Muscle of arm (tissue), 14 donors: ENCODE measurements around the gene CD244. TPM values are rescaled to one million over a fixed set of nuclear protein-coding genes. Genes with fewer than 3 reads are reported as not detected.
"Not testable (repeated sequence)": the region's sequence is repeated elsewhere in the genome, so short reads cannot be mapped to it uniquely, and the experiment has no call there.

Source experiments
- DNase-seq: peaks from one replicate; pipeline ENCODE4 v3.0.0-alpha.2; 2013
- long read RNA-seq, 11 donors: transcript quantifications; one replicate each; lab custom pipeline, GENCODE V29; 2026
- polyA plus RNA-seq, 12 donors: library from polyadenylated mRNA; unstranded; fragments of 120-200 nt; gene quantifications; one replicate each; pipeline ENCODE4 v1.2.1, GENCODE V29; 2013; ENCODE audit not compliant: insufficient read length in 12 of 12

CD244 gene, protein sequence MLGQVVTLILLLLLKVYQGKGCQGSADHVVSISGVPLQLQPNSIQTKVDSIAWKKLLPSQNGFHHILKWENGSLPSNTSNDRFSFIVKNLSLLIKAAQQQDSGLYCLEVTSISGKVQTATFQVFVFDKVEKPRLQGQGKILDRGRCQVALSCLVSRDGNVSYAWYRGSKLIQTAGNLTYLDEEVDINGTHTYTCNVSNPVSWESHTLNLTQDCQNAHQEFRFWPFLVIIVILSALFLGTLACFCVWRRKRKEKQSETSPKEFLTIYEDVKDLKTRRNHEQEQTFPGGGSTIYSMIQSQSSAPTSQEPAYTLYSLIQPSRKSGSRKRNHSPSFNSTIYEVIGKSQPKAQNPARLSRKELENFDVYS
- polyA plus RNA-seq = 1 to 10 TPM in 3 of 12 donors, under 1 TPM in 6, not detected in 3; 0.09 to 5.6 (median 0.36) TPM
- long read RNA-seq, donor 1 = 0 reads
- long read RNA-seq, donor 2 = 0 reads
- long read RNA-seq, donor 3, partial matches to known transcripts = 0 of 1 reads
- long read RNA-seq, donor 3, other reads (novel, unspliced or antisense) = 0 of 1 reads
- long read RNA-seq, donor 4 = 0 reads
- long read RNA-seq, donor 5 = 0 reads
- long read RNA-seq, donor 6 = 0 reads
- long read RNA-seq, donor 7, partial matches to known transcripts = 0 of 1 reads
- long read RNA-seq, donor 7, other reads (novel, unspliced or antisense) = 0 of 1 reads
- long read RNA-seq, donor 8 = 0 reads
- long read RNA-seq, donor 9, partial matches to known transcripts = 0 of 1 reads
- long read RNA-seq, donor 9, other reads (novel, unspliced or antisense) = 0 of 1 reads
- long read RNA-seq, donor 10 = 0 reads
- long read RNA-seq, donor 11 = 0 reads

DNA sequence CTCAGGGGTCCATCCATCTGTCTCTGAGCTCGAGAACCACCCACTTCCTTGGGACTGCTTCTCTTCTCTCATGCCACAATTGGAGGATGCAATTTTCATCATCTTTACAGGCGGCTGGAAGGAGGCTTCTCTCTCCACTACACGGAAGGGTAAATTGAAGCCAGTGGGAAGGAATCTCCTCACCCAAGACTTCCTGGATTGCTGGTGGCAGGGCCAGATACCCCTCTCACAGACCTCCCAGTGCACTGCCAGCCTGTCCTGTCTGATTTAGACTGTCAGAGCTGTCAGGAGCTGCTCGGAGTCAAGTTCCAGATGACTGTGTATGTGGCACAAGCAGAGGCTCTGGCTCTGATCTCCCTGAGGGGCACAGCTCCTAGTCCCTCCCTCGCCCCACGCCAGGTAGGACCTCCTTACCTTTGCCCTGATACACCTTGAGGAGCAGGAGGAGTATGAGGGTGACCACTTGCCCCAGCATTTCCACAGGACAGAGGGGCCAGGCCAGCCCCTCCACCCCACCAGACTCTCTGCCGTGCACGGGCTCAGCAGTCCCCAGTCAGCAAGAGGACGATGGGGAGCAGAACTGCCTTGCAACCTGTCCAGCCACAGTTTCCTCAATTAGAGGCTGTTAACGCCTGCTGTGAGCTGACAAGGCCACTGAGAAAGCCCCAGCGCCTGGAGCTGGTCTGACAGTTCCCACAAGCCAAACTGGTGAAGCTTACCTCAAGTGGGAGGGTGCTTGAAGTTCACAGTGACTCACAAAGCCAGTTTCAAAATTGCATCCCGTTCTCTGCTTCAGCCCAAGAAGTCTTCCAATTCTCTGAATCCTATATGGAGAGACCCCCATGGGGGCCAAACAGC is at the start of gene CD244:
TSS of gene CD244 (minus strand) at position 685 of the 858 bp plus-strand sequence. CDS start at position 475, 210 bp downstream.
- DNase-seq = no peak

DNA sequence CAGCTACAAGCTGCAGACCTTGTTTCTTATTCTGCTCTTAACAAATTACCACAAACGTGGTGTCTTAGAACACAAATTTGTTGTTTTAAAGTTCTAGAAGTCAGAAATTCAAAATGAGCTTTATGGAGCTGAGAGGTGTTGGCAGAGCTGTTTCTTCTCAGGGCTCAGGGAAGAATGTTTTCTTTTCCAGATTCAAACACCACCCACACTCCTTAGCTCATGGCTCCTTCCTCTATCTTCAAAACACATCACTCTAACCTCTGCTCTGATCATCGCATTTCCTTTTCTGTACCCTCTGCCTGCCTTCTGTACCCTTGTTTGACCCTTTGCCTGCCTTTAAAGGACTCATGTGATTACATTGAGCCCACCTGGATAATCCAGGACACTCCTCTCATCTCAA is 49.2 kb upstream of the CD244 start:
- no peak for DNase-seq

DNA sequence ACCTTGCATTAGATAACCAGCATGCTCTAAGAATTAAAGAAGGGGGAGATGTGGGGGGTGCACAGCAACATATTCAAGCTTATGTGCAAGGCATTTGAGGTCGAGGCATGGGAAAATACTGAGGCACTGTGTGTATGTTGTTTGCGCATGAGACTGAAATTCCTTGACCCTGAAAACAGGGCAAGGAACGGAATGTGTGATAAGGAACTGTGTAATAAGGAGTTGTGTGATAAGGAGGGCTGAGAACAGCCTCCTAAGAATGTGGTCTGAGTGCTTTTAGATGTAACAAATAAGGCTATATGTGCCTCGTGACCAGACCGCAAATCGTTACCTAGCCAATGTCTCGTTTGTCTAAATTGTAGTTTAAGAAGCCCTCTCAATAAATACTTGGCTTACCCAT is 48.8 kb upstream of the CD244 start:
- DNase-seq = no peak

DNA sequence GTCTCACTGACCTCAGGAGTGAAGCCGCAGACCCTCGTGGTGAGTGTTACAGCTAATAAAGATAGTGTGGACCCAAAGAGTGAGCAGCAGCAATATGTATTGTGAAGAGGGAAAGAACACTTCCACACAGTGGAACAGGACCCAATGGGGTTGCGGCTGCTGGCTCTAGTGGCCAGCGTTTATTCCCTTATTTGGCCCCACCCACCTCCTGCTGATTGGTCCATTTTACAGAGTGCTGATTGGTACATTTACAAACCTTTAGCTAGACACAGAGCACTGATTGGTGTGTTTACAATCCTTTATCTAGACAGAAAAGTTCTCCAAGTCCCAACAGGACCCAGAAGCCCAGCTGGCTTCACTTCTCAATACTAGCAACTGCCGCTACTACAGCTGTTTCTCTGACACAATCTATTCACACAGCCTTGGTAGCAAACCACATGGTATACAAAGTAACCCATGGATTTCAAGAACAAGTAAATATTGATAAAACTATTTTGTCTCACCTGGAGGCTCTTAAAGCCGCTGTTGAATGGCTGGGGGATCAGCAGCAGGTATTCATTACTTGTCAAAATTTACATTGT is 47.6 kb upstream of the CD244 start:
- DNase-seq = no peak

DNA sequence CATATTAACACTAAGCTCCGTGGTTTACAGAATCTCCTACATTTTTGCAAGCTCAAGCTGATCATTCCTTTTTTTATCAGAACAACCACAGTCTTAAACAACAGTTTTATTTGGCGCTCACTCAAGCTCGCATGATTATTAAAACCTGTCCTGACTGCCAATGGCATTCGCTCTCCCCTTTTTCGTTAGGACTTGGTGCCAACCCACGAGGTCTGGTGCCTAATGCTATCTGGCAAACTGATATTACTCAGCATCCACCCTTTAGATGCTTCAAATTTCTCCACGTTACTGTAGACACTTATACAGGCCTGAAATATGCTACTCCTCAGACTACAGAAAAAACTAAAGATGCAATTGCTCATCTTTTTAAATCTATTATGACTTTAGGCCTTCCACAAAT is 45.3 kb upstream of the CD244 start:
- no peak for DNase-seq

DNA sequence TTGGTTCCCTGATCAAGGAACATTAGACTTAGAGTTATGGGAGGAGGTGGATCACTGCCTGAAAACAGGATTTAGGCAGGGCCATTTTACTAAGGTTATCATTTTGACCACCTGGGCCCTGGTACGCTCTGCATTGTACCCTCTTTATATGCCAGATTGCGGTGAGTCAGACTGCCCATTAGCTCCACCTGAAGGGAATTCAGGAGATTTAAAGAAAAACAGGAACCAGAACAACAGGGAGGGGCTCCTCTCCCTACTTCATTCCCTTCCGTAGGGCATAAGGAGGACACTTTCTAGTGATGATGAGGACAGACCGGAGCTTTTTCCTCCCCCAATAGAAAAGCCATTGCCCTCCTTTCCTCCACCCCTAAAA is 42.9 kb upstream of the CD244 start:
- no peak for DNase-seq

DNA sequence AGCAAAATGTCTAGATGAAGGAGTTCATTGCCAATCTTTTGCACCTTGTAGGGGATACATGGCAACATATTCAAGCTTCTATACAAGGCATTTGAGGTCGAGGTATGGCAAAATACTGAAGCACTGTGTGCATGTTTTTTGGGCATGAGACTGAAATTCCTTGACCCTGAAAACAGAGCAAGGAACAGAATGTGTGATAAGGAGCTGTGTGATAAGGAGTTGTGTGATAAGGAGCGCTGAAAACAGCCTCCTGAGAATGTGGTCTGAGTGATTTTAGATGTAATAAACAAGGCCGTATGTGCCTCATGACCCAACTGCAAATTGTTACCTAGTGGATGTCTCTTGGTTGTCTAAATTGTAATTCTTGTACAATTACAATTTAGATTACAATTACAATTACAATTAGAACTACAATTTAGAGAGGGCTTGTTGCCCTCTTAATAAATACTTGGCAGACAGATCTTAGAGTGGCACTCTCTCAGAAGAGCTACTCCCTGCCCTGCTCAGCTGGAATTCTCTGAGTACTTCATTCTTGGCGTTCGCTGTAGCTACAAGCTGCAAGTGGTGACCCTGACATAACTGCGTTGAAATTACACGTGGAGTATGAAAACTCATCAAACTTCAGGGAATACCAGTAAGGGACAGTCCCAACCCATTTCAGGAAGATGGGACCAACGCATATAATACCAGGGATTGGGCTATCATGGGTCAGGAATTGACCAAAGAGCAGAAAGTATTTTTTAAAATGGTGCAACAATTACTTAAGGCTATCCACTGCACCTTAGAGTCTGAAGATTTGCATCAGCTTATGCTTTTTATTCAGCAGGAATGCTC is 42.3 kb upstream of the CD244 start:
- no peak for DNase-seq

DNA sequence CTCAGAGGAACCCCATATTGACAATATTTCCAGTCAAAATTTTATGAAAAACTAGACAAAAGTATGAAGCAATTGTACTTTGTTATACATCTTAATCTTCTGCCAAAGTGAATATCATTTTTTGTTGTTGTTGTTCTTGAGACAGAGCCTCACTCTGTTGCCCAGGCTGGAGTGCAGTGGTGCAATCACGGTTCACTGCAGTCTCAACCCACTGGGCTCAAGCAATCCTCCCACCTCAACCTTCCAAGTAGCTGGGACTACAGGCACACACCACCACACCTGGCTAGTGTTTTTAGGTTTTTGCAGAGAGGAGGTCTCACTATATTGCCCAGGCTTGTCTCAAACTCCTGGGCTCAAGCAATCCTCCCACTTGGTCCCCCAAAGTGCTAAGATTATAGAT is 39.6 kb upstream of the CD244 start:
- not testable (repeated sequence) for DNase-seq

DNA sequence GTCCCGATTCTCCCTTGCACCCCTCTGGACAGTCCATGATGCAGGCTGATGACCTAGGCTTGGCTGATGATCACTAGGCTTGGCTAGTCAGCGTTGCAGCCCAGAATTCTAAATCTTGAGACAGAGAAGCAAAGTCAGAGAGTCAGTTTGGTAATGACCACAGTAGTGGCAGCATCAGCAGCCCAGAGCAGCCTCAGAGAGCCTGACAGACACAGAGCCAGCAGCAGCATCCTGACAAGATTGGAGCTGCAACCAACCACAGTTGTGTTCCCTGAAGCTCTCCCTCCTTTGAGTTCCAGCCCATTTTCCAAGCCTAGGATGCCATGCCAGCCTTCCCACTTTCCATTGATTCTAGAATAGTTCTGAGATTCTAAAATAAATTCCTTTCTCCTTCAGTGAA is 39.1 kb upstream of the CD244 start:
- no peak for DNase-seq

DNA sequence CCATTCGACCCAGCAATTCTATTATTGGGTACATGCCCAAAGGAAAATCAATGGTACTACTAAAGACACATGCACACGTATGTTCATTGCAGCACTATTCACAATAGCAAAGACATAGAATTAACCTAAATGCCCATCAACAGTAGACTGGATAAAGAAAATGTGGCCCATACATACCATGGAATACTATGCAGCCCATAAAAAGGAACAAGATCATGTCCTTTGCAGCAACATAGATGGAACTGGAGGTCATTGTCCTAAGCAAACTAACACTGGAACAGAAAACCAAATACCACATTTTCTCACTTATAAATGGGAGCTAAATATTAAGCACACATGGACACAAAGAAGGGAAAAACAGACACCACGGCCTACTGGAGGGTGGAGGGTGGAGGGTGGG is 38.0 kb upstream of the CD244 start:
- DNase-seq = not testable (repeated sequence)

DNA sequence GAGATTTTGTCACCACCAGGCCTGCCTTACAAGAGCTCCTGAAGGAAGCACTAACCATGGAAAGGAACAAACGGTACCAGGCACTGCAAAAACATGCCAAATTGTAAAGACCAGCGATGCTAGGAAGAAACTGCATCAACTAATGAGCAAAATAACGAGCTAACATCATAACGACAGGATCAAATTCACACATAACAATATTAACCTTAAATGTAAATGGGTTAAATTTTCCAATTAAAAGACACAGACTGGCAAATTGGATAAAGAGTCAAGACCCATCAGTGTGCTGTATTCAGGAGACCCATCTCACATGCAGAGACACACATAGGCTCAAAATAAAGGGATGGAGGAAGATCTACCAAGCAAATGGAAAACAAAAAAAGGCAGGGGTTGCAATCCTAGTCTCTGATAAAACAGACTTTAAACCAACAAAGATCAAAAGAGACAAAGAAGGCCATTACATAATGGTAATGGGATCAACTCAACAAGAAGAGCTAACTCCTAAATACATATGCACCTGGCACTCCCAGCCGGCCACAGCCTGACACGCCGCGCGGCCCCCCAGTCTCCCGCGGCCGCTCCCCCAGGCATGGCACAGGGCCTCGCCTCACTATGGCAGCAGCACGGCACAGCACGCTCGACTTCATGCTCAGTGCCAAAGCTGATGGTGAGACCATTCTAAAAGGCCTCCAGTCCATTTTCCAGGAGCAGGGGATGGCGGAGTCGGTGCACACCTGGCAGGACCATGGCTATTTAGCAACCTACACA is 31.9 kb upstream of the CD244 start:
- not testable (repeated sequence) for DNase-seq

DNA sequence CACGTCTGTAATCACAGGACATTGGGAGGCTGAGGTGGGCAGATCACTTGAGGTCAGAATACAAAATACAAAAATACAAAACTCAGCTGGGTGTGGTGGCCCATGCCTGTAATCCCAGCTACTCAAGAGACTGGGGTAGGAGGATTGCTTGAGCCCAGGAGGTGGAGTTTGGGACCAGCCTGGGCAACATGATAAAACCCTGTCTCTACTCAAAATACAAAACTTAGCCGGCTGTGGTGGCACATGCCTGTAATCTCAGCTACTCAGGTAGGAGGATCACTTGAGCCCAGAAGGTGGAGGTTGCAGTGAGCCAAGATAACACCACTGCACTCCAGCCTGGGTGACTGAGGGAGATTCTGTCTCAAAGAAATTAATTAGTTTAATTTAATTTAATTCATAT is 28.8 kb upstream of the CD244 start:
- no peak for DNase-seq

DNA sequence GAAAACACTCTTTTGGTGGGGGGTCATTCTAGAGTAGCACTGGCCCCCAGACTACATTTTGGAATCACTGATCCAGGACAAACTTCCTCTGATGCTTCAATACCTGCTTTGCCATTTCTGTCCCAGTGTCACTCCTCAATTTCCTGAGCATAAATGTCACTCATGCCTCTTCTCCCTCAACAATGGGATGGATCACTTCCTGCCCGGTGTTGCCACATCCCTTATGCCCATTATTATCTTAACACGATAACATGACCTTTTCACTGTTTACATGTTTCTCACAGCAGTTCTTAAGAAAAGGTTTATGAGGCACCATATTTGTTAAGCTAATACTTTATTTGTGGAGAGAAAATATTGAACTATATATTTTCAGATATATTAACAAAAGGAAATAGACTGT is 26.2 kb upstream of the CD244 start:
- no peak for DNase-seq

DNA sequence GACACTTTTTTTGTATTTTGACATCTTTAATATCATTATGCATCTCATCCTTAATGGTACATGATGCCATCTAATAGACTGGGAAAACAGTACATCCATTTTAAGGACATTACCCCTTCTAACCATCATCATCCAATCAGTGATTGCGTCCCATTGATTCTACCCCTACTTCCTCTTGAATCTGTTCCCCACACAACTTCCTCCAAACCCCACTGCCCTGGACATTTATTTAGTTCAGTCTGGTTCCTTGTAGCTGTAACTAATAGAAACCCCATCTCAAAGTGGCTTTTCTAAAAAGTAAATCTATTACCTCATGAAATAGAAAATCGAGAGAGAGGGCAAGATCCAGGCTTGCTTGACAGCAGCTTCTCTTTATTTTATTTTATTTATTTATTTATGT is 24.4 kb upstream of the CD244 start:
- no peak for DNase-seq

DNA sequence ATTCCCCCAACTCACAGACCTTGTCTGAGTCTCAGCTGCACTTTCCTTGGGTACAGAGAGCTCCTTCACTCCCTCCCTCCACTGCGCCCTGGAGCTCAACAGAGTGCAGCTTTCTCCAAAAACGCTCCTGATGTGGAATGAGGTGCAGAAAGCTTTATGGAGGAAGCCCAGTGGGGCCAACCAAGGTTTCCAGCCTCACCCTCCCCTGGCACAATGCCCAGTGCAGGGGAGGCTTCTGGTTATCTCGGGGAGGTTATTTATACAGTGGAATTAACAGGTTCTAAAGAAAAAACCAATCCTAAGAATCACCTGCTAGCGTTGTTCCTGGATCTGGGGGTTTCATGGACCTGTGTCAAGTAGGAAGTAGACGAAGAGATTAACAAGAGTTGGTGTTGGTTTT is 22.4 kb upstream of the CD244 start, which contains the start of gene ITLN1:
TSS of gene ITLN1 (minus strand) at position 139 of the 400 bp plus-strand sequence. CDS start 303 bp downstream, outside the sequence.
- no peak for DNase-seq

DNA sequence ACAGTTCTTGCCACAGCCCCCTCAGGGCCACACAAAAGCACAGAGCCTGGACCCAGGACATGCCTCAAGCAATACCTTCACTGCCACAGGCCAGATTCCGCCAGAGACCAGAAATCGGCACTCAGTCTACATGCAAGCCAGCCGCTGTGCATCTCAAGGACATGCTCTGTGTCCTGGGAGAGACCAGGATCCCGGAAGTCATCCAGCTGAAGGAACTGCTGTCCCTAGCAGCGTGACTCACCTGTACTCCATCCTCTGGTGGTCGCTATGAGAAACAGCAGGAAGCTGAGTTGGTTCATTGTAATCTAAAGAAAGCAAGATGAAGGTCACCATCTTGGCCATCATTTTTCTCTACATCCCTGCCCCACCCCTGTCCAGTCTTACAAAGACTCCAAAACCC is 21.9 kb upstream of the CD244 start:
- no peak for DNase-seq

DNA sequence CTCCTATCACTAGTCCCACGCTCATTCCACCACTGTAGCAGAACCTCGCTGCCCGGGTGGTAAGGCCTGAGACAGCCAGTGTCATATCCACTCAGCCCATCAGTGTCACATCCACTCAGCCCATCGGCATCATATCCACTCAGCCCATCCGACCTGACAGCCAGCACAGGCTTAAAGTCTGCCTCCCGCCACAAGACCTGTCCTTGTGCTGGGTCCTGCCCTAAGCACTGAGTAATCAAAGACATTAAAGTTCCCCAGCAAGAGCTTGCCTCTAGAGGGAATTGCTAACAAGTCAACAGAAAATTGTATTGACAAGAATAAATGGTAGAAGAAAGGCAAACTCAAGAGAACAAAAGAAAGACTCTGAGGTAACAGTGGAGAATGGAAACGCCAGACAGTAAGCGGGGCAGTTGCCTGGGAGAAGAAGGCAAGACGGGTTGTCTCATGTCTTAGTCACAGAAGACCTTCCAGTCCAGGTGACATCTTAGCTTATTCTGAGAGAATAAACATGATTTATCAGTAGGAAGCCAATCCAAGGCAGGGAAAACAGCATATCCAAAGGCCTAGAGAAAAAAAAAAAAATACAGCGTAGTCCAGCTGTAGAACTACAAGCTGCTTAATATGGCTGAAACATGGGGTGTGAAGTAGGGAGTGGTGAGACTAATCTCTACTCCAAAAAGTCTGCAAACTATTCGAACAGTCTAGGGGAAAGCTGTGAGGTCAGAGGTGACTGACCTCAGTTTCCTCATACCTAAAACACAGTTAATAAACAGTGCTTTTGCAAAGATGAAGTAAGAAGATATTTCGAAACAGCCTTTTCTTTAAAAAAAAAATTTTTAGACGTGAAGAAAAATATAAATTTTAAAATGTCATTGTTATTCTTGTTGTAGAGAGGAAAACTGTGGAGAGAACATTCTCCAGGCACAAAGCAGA is 21.2 kb upstream of the CD244 start:
- DNase-seq = no peak

DNA sequence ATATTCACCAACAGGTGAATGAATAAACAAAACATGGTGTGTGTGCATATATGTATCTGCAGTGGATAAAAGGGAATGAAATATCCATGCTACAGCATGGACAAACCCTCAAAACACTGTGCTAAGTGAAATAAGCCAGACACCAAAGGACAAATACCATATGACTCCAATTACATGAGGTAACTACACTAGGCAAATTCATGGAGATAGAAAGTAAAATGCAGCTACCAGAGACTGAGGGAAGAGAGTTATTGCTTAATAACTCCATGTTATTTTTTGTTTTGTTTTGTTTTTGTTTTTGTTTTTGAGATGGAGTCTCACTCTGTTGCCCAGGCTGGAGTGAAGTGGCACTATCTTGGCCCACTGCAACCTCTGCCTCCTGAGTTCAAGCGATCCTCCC is 19.9 kb upstream of the CD244 start:
- DNase-seq = no peak

DNA sequence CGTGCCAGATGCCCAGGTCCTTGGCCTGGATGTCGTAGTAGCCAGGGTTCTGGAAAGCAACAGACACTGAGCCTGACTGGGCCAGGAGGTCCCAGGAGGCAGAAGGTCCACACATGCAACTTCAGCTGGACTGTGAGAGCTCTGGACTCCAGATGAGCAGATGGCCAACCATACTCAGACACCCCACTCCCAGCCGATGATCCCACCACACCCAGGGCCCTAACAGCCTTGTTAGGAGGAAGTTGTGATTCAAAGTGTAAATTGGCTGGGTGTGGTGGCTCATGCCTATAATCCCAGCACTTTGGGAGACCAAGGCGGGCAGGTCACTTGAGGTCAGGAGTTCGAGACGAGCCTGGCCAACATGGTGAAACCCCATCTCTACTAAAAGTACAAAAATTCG is 18.6 kb upstream of the CD244 start:
- not testable (repeated sequence) for DNase-seq
